ENCODE results near the gene CLDND2. TPM values are rescaled to one million over a fixed set of nuclear protein-coding genes. Genes with fewer than 3 reads are reported as not detected.

CLDND2 gene
- total and polyA plus RNA-seq, 4 donors: 5.9 to 7.9 (median 7.6) TPM; not detected in 1

Other genes with a start within 250 kb of the CLDND2 start
- gene SIGLEC9, start 244.1 kb downstream of the CLDND2 start, total RNA-seq: 1 to 10 TPM; 1.2 to 2.0 TPM
- gene SIGLEC9, start 244.1 kb downstream of the CLDND2 start, polyA plus RNA-seq (ENCODE audit: insufficient read length in 2 of 2): 1 to 10 TPM; 1.4 to 2.2 TPM
- 1 to 10 TPM in 1 of 2 donors, under 1 TPM in 1; 0.94 to 2.0 TPM for gene SIGLEC7, start 226.7 kb downstream of the CLDND2 start, total RNA-seq
- 1 to 10 TPM in 1 of 2 donors, under 1 TPM in 1; 0.60 to 1.5 TPM for gene SIGLEC7, start 226.7 kb downstream of the CLDND2 start, polyA plus RNA-seq (ENCODE audit: insufficient read length in 2 of 2)
- 1 to 10 TPM; 3.0 to 3.9 TPM for gene CD33, start 143.9 kb downstream of the CLDND2 start, total RNA-seq
- gene CD33, start 143.9 kb downstream of the CLDND2 start, polyA plus RNA-seq (ENCODE audit: insufficient read length in 2 of 2): 1 to 10 TPM; 2.9 TPM
- gene SIGLECL1, start 117.9 kb downstream of the CLDND2 start, total RNA-seq: not detected
- gene SIGLECL1, start 117.9 kb downstream of the CLDND2 start, polyA plus RNA-seq (ENCODE audit: insufficient read length in 2 of 2): not detected
- gene IGLON5, start 57.4 kb downstream of the CLDND2 start, total RNA-seq: 10 to 100 TPM; 12.1 to 15.3 TPM
- gene IGLON5, start 57.4 kb downstream of the CLDND2 start, polyA plus RNA-seq (ENCODE audit: insufficient read length in 2 of 2): 100 to 1,000 TPM; 154 to 160 TPM
- 1 to 10 TPM; 2.6 to 6.7 TPM for gene VSIG10L, start 26.9 kb downstream of the CLDND2 start, total RNA-seq
- 10 to 100 TPM in 1 of 2 donors, 1 to 10 TPM in 1; 10.0 to 12.7 TPM for gene VSIG10L, start 26.9 kb downstream of the CLDND2 start, polyA plus RNA-seq (ENCODE audit: insufficient read length in 2 of 2)
- 100 to 1,000 TPM in 1 of 2 donors, 10 to 100 TPM in 1; 40.2 to 196 TPM for gene ETFB, start 2.6 kb downstream of the CLDND2 start, total RNA-seq
- gene ETFB, start 2.6 kb downstream of the CLDND2 start, polyA plus RNA-seq (ENCODE audit: insufficient read length in 2 of 2): 100 to 1,000 TPM in 1 of 2 donors, 10 to 100 TPM in 1; 87.4 to 107 TPM
- gene NKG7, start 3.7 kb upstream of the CLDND2 start, total RNA-seq: 1 to 10 TPM in 1 of 2 donors, under 1 TPM in 1; 0.44 to 6.0 TPM
- gene NKG7, start 3.7 kb upstream of the CLDND2 start, polyA plus RNA-seq (ENCODE audit: insufficient read length in 2 of 2): under 1 TPM in 1 of 2 donors, not detected in 1; 0.69 TPM
- not detected for gene LIM2, start 19.0 kb upstream of the CLDND2 start, total RNA-seq
- gene LIM2, start 19.0 kb upstream of the CLDND2 start, polyA plus RNA-seq (ENCODE audit: insufficient read length in 2 of 2): not detected
- not detected for gene C19orf84, start 21.6 kb upstream of the CLDND2 start, total RNA-seq
- not detected for gene C19orf84, start 21.6 kb upstream of the CLDND2 start, polyA plus RNA-seq (ENCODE audit: insufficient read length in 2 of 2)
- 1 to 10 TPM; 3.1 to 3.7 TPM for gene SIGLEC10, start 48.6 kb upstream of the CLDND2 start, total RNA-seq
- 1 to 10 TPM; 6.6 to 7.1 TPM for gene SIGLEC10, start 48.6 kb upstream of the CLDND2 start, polyA plus RNA-seq (ENCODE audit: insufficient read length in 2 of 2)
- 1 to 10 TPM; 2.0 to 3.6 TPM for gene SIGLEC8, start 89.5 kb upstream of the CLDND2 start, total RNA-seq
- 1 to 10 TPM; 3.8 to 4.7 TPM for gene SIGLEC8, start 89.5 kb upstream of the CLDND2 start, polyA plus RNA-seq (ENCODE audit: insufficient read length in 2 of 2)
- gene CEACAM18, start 109.5 kb upstream of the CLDND2 start, total RNA-seq: not detected
- not detected for gene CEACAM18, start 109.5 kb upstream of the CLDND2 start, polyA plus RNA-seq (ENCODE audit: insufficient read length in 2 of 2)
- gene SIGLEC12, start 132.8 kb upstream of the CLDND2 start, total RNA-seq: under 1 TPM in 1 of 2 donors, not detected in 1; 0.06 TPM
- gene SIGLEC12, start 132.8 kb upstream of the CLDND2 start, polyA plus RNA-seq (ENCODE audit: insufficient read length in 2 of 2): not detected
- gene SIGLEC6, start 162.7 kb upstream of the CLDND2 start, total RNA-seq: under 1 TPM in 1 of 2 donors, not detected in 1; 0.11 TPM
- gene SIGLEC6, start 162.7 kb upstream of the CLDND2 start, polyA plus RNA-seq (ENCODE audit: insufficient read length in 2 of 2): not detected
- 10 to 100 TPM in 1 of 2 donors, 1 to 10 TPM in 1; 8.5 to 12.4 TPM for gene ZNF175, start 202.3 kb upstream of the CLDND2 start, total RNA-seq
- gene ZNF175, start 202.3 kb upstream of the CLDND2 start, polyA plus RNA-seq (ENCODE audit: insufficient read length in 2 of 2): 10 to 100 TPM; 12.4 to 17.8 TPM